HG03097 (cell line): ENCODE measurements around the gene DCLRE1C.
"Not testable (repeated sequence)": the region's sequence is repeated elsewhere in the genome, so short reads cannot be mapped to it uniquely, and the experiment has no call there.

ENCODE experiments used
- ATAC-seq: cut with Tn5 transposase; IDR thresholded peaks from one replicate; pipeline ENCODE4 v1.9.1; 2021; ENCODE audit not compliant: unreplicated experiment, low FRiP score

The DCLRE1C gene

GRCh38 chr10:14954001-14954770, at the start of gene DCLRE1C:
Gene DCLRE1C, minus strand, starts transcription at chr10:14954096. Its CDS starts 86 bp downstream, at chr10:14954010.
- peak; percentile 79 for ATAC-seq

GRCh38 chr10:14995964-14996565, 42.2 kb upstream of the DCLRE1C start:
- ATAC-seq, result no peak

GRCh38 chr10:14993500-14994455, 39.9 kb upstream of the DCLRE1C start:
- not testable (repeated sequence) for ATAC-seq

GRCh38 chr10:14992336-14992735, 38.4 kb upstream of the DCLRE1C start:
- not testable (repeated sequence) for ATAC-seq

- not testable (repeated sequence) for ATAC-seq
These were observed 37.3 kb upstream of the DCLRE1C start for GRCh38 chr10:14991035-14991749.

- ATAC-seq, result not testable (repeated sequence)
These were observed 35.7 kb upstream of the DCLRE1C start for GRCh38 chr10:14989552-14989951.

- ATAC-seq, result no peak
These were observed 28.8 kb upstream of the DCLRE1C start for GRCh38 chr10:14982744-14983143.

- ATAC-seq, result no peak
These were observed 21.9 kb upstream of the DCLRE1C start for GRCh38 chr10:14975672-14976273.

GRCh38 chr10:14974153-14974998, 20.5 kb upstream of the DCLRE1C start:
- ATAC-seq, result not testable (repeated sequence)

- no peak for ATAC-seq
These were observed 18.1 kb upstream of the DCLRE1C start for GRCh38 chr10:14971867-14972448.

- ATAC-seq, result no peak
These were observed 14.0 kb upstream of the DCLRE1C start for GRCh38 chr10:14967897-14968296.

- ATAC-seq, result peak; percentile 71
These were observed 5.5 kb upstream of the DCLRE1C start, which contains the start of gene MEIG1 for GRCh38 chr10:14959221-14960057. Gene MEIG1, plus strand, starts transcription at chr10:14959388. Its CDS starts 7,081 bp downstream, at chr10:14966469.

- ATAC-seq, result no peak
These were observed 5.0 kb upstream of the DCLRE1C start for GRCh38 chr10:14958872-14959220.

- no peak for ATAC-seq
These were observed 1.0 kb upstream of the DCLRE1C start for GRCh38 chr10:14954934-14955333.

- peak; percentile 38 for ATAC-seq
These were observed 384 bp downstream of the DCLRE1C start for GRCh38 chr10:14953424-14954000.

GRCh38 chr10:14952851-14953423, 959 bp downstream of the DCLRE1C start:
- no peak for ATAC-seq

- no peak for ATAC-seq
These were observed 4.6 kb downstream of the DCLRE1C start for GRCh38 chr10:14949291-14949690.
